ENCODE results near the gene MYOM3. TPM values are rescaled to one million over a fixed set of nuclear protein-coding genes. Genes with fewer than 3 reads are reported as not detected.

Gene MYOM3
- total RNA-seq, 1 donor from 2014 or later, result 0.29 TPM

DNA sequence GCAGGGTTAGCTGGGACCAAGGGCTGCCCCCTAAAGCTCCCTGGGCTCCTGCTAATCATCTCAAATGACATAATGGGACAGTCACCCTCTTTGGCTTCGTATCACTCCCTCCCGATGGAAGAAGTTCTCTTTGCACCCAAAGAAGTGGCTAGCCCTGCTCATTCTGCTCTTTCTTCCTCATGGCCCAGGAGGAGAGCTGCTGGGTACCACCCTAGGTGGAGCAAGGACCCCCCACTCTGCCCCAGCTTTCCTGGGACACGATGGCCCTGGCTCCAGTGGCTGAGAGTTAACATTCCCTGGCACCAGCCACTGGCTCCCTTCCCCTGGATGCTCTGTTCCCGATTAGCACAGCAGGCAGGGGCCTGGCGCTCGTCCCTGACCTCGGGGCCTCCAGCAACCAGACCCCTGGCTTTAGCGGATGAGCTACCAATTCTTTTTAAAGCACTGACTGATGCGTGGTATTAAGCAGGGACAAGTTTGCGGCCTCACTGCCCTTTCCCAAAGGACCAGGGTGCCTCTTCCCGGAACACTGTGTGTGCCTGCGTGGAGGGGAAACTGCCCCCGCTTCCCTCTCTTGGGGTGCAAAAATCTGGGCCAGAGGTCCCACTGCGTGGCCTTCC lies 1.2 kb downstream of the MYOM3 start:
- TF ChIP-seq, protein P1, sequence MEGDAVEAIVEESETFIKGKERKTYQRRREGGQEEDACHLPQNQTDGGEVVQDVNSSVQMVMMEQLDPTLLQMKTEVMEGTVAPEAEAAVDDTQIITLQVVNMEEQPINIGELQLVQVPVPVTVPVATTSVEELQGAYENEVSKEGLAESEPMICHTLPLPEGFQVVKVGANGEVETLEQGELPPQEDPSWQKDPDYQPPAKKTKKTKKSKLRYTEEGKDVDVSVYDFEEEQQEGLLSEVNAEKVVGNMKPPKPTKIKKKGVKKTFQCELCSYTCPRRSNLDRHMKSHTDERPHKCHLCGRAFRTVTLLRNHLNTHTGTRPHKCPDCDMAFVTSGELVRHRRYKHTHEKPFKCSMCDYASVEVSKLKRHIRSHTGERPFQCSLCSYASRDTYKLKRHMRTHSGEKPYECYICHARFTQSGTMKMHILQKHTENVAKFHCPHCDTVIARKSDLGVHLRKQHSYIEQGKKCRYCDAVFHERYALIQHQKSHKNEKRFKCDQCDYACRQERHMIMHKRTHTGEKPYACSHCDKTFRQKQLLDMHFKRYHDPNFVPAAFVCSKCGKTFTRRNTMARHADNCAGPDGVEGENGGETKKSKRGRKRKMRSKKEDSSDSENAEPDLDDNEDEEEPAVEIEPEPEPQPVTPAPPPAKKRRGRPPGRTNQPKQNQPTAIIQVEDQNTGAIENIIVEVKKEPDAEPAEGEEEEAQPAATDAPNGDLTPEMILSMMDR (IDR thresholded peaks at IDR 0.05; ENCODE audit: unreplicated experiment), result no peak
- no peak for DNase-seq (ENCODE audit: low spot score in 2 of 2, unreplicated experiment in 2 of 2)
- peaks cover 12% of the 10 kb centered on the region for H3K4me1 Mint-ChIP-seq
- no peaks in the 10 kb centered on the region for H3K36me3 Mint-ChIP-seq
- no peaks in the 10 kb centered on the region for H3K9me3 Mint-ChIP-seq
- H3K27me3 Mint-ChIP-seq (ENCODE audit: low read depth), result peaks cover 5% of the 10 kb centered on the region
- no peak overlapping the region for H3K4me3 Mint-ChIP-seq
- H3K27ac Mint-ChIP-seq, result no peak overlapping the region

DNA sequence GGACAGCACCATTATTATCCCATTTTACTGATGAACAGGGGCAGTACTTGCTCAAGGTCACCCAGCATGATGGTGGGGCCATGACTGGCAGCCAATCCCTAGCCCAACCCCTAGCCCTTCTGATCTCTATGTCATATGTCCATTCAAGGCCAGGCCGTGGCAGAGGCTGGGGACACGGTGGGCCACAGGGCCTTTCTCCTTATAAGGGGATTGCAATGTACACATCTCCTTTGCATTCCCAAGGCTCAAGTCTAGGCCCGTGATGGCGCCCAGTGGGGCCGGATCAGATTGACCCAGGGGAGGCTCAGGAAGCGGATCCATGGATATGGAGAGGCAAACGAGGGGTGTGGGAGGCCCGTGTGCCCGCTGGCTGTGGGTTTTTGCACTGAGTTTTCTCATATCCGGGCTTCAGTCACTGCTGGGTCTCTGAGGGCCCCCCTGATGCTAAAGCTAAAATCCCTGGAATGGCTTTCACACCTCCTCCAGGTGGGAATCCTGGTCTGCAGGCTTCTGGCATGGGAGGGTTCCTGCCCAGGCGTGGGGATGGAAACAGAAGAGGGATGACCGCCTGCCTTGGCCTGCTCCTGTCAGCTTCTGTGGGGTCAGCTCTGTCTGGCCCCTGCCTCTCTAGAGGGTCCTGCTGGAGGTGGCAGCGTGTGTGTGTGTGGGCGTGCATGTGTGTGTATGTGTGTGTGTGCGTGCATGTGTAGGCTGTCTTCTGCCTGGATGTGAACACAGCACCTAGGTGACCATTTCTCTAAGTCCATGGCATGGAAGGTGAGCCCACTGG lies 2.1 kb downstream of the MYOM3 start:
- peaks cover 14% of the 10 kb centered on the region for H3K4me1 Mint-ChIP-seq
- no peak for DNase-seq (ENCODE audit: low spot score in 2 of 2, unreplicated experiment in 2 of 2)
- H3K27ac Mint-ChIP-seq, result no peak overlapping the region
- H3K36me3 Mint-ChIP-seq, result no peaks in the 10 kb centered on the region
- H3K4me3 Mint-ChIP-seq, result no peak overlapping the region
- H3K27me3 Mint-ChIP-seq (ENCODE audit: low read depth), result peaks cover 5% of the 10 kb centered on the region
- H3K9me3 Mint-ChIP-seq, result no peaks in the 10 kb centered on the region
- TF ChIP-seq, protein P1 (IDR thresholded peaks at IDR 0.05; ENCODE audit: unreplicated experiment), result no peak

DNA sequence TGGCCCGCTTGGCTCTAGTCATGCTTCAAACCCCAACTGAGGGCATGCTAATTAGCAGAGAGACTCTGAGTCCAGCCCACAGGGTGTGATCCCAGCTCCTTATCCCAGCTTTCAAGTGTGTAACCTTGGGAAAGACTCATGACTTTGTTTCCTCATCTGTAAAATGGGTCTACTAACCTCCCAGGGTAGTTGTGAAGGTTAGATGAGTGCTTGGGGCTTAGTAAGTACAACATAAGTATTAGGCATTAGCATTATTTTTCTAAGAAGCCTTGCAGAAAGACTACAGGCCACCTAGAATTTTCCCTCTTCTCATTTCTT lies 2.8 kb downstream of the MYOM3 start:
- no peak for DNase-seq (ENCODE audit: low spot score in 2 of 2, unreplicated experiment in 2 of 2)
- Mint-ChIP-seq H3K4me3 (no peak overlapping the region), H3K9me3 (no peaks in the 10 kb centered on the region), H3K4me1 (peaks cover 16% of the 10 kb centered on the region), H3K36me3 (no peaks in the 10 kb centered on the region), H3K27ac (no peak overlapping the region), H3K27me3 (ENCODE audit: low read depth) (peaks cover 5% of the 10 kb centered on the region)
- TF ChIP-seq, protein P1 (IDR thresholded peaks at IDR 0.05; ENCODE audit: unreplicated experiment), result no peak

GRCh38 chr1:24108334-24109165 lies 3.4 kb downstream of the MYOM3 start:
- Mint-ChIP-seq H3K9me3 (no peaks in the 10 kb centered on the region), H3K36me3 (no peaks in the 10 kb centered on the region), H3K27me3 (ENCODE audit: low read depth) (peaks cover 2% of the 10 kb centered on the region), H3K4me1 (peaks cover 22% of the 10 kb centered on the region), H3K4me3 (no peak overlapping the region), H3K27ac (no peak overlapping the region)
- TF ChIP-seq, protein P1 (IDR thresholded peaks at IDR 0.05; ENCODE audit: unreplicated experiment), result no peak
- DNase-seq (ENCODE audit: low spot score in 2 of 2, unreplicated experiment in 2 of 2), result no peak

DNA sequence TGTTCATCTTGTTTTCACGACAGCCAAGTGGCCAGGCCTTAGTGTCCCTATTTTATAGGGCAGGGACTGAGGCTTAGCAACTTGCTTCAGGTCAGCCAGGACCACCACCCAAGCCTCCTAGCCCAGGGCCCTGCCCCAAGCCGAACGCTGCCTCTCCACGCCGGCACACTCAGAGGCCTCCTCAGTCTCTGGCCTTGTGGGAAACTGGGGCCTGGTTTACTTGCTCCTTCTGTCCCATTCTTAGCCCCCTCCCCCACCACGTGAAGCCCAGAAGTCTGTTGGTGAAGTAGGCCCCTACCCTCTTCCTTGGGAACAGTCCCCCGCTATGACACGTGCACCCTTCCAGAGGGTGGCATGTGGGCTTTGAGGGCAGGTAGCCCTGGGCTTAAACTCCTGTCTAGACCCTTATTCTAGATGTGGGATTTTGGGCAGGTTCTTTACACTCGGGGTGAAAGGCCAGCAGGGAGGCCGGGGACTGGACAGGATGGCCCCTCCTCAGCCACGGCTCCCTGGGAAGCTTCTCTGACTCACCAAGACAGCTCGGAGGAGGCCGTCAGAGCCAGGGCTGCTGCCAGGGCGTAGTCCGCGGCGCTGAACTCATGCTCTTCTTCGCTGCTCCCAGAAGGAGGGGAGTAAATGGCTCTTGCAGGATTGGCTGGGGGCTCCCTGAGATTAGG lies 4.3 kb downstream of the MYOM3 start:
- Mint-ChIP-seq H3K4me3 (no peak overlapping the region), H3K9me3 (no peaks in the 10 kb centered on the region), H3K36me3 (no peaks in the 10 kb centered on the region), H3K27me3 (ENCODE audit: low read depth) (peaks cover 2% of the 10 kb centered on the region), H3K4me1 (peaks cover 27% of the 10 kb centered on the region), H3K27ac (peak overlapping the region; percentile 12)
- TF ChIP-seq, protein P1 (IDR thresholded peaks at IDR 0.05; ENCODE audit: unreplicated experiment), result no peak
- no peak for DNase-seq (ENCODE audit: low spot score in 2 of 2, unreplicated experiment in 2 of 2)

All from mesothelial cell of epicardium (in vitro differentiated cells).